Mucosa of rectum (tissue), 2 donors: ENCODE results near the gene SLC47A2.
"Not testable (repeated sequence)": the region's sequence is repeated elsewhere in the genome, so short reads cannot be mapped to it uniquely, and the experiment has no call there.

Experiments
- H3K27ac ChIP-seq, 2 donors: one replicate each; pipeline ENCODE4 v1.7.0; 2013; ENCODE audit warnings: inconsistent platforms in 2 of 2, low read depth in 2 of 2, low read length in 2 of 2
- H3K27me3 ChIP-seq, 2 donors: one replicate each; pipeline ENCODE4 v1.7.0; 2013; ENCODE audit warnings: low read length in 2 of 2; ENCODE audit not compliant: control insufficient read depth in 2 of 2, insufficient read depth in 2 of 2
- H3K36me3 ChIP-seq, 2 donors: one replicate each; pipeline ENCODE4 v1.7.0; 2013; ENCODE audit warnings: low read length in 2 of 2; ENCODE audit not compliant: control insufficient read depth in 2 of 2, insufficient read depth in 2 of 2
- H3K4me1 ChIP-seq, 2 donors: one replicate each; pipeline ENCODE4 v1.7.0; 2013; ENCODE audit warnings: low read length in 2 of 2, mild to moderate bottlenecking in 1 of 2; ENCODE audit not compliant: control insufficient read depth in 2 of 2, insufficient read depth in 2 of 2
- H3K4me3 ChIP-seq, 2 donors: one replicate each; pipeline ENCODE4 v1.7.0; 2013; ENCODE audit warnings: low read length in 2 of 2
- H3K9ac ChIP-seq, 2 donors: one replicate each; pipeline ENCODE4 v1.7.0; 2013; ENCODE audit warnings: low read length in 2 of 2, low read depth in 1 of 2, mild to moderate bottlenecking in 1 of 2
- H3K9me3 ChIP-seq, 2 donors: one replicate each; pipeline ENCODE4 v1.7.0; 2013; ENCODE audit warnings: low read length in 2 of 2; ENCODE audit not compliant: control insufficient read depth in 2 of 2
- donor health status: healthy.
- donor health status: Normal muscosa, but diverticular disease.

The SLC47A2 gene

GRCh38 chr17:19669680-19670079 is 46.7 kb downstream of the SLC47A2 start:
- Histone ChIP-seq H3K36me3 (peaks cover 12 to 23% of the 10 kb centered on the region in 2 donors), H3K4me1 (peaks cover 15% of the 10 kb centered on the region in 2 donors)
- not testable (repeated sequence) for H3K27ac ChIP-seq, H3K4me3 ChIP-seq, H3K27me3 ChIP-seq, H3K9ac ChIP-seq, H3K9me3 ChIP-seq

- H3K27ac ChIP-seq: no peak overlapping the region
- H3K9me3 ChIP-seq: no peaks in the 10 kb centered on the region
- H3K4me1 ChIP-seq: peaks cover 0 to 2% of the 10 kb centered on the region in 2 donors
- no peak overlapping the region for H3K9ac ChIP-seq
- no peak overlapping the region for H3K4me3 ChIP-seq
- peaks cover 37 to 42% of the 10 kb centered on the region in 2 donors for H3K36me3 ChIP-seq
- no peaks in the 10 kb centered on the region for H3K27me3 ChIP-seq
These were observed 51.6 kb downstream of the SLC47A2 start for GRCh38 chr17:19664821-19665181.

- peaks cover 37 to 42% of the 10 kb centered on the region in 2 donors for H3K36me3 ChIP-seq
- peaks cover 0 to 2% of the 10 kb centered on the region in 2 donors for H3K4me1 ChIP-seq
- H3K9ac ChIP-seq: no peak overlapping the region
- H3K27ac ChIP-seq: no peak overlapping the region
- no peaks in the 10 kb centered on the region for H3K27me3 ChIP-seq
- H3K4me3 ChIP-seq: no peak overlapping the region
- no peaks in the 10 kb centered on the region for H3K9me3 ChIP-seq
These were observed 52.1 kb downstream of the SLC47A2 start for GRCh38 chr17:19664136-19664820.

GRCh38 chr17:19663097-19663496 is 53.3 kb downstream of the SLC47A2 start:
- Histone ChIP-seq H3K27me3 (no peaks in the 10 kb centered on the region), H3K4me1 (peaks cover 0 to 2% of the 10 kb centered on the region in 2 donors), H3K36me3 (peaks cover 37 to 39% of the 10 kb centered on the region in 2 donors), H3K9me3 (no peaks in the 10 kb centered on the region), H3K4me3 (no peak overlapping the region), H3K27ac (no peak overlapping the region), H3K9ac (no peak overlapping the region)

GRCh38 chr17:19661121-19661520 is 55.3 kb downstream of the SLC47A2 start:
- H3K27me3 ChIP-seq: no peaks in the 10 kb centered on the region
- H3K9ac ChIP-seq: no peak overlapping the region
- peaks cover 42 to 44% of the 10 kb centered on the region in 2 donors for H3K36me3 ChIP-seq
- H3K4me3 ChIP-seq: no peak overlapping the region
- H3K9me3 ChIP-seq: no peaks in the 10 kb centered on the region
- no peak overlapping the region for H3K27ac ChIP-seq
- peaks cover 0 to 2% of the 10 kb centered on the region in 2 donors for H3K4me1 ChIP-seq

- Histone ChIP-seq H3K9me3 (no peaks in the 10 kb centered on the region), H3K4me1 (peaks cover 0 to 2% of the 10 kb centered on the region in 2 donors), H3K27me3 (no peaks in the 10 kb centered on the region), H3K9ac (no peak overlapping the region), H3K27ac (no peak overlapping the region), H3K36me3 (peaks cover 44 to 45% of the 10 kb centered on the region in 2 donors), H3K4me3 (no peak overlapping the region)
These were observed 56.0 kb downstream of the SLC47A2 start for GRCh38 chr17:19660219-19660870.

GRCh38 chr17:19659366-19660177 is 56.8 kb downstream of the SLC47A2 start:
- H3K27me3 ChIP-seq: no peaks in the 10 kb centered on the region
- peaks cover 0 to 2% of the 10 kb centered on the region in 2 donors for H3K4me1 ChIP-seq
- no peaks in the 10 kb centered on the region for H3K9me3 ChIP-seq
- no peak overlapping the region for H3K9ac ChIP-seq
- H3K27ac ChIP-seq: no peak overlapping the region
- no peak overlapping the region for H3K4me3 ChIP-seq
- peaks cover 45 to 46% of the 10 kb centered on the region in 2 donors for H3K36me3 ChIP-seq

- Histone ChIP-seq H3K4me1 (peaks cover 0 to 4% of the 10 kb centered on the region in 2 donors), H3K27me3 (no peaks in the 10 kb centered on the region), H3K9ac (no peak overlapping the region), H3K27ac (no peak overlapping the region), H3K4me3 (no peak overlapping the region), H3K36me3 (peaks cover 29 to 30% of the 10 kb centered on the region in 2 donors), H3K9me3 (no peaks in the 10 kb centered on the region)
These were observed 59.4 kb downstream of the SLC47A2 start for GRCh38 chr17:19656851-19657581.

- Histone ChIP-seq H3K4me3 (no peak overlapping the region), H3K4me1 (peaks cover 0 to 9% of the 10 kb centered on the region in 2 donors), H3K27me3 (no peaks in the 10 kb centered on the region), H3K27ac (no peak overlapping the region), H3K36me3 (peaks cover 24 to 27% of the 10 kb centered on the region in 2 donors), H3K9ac (no peak overlapping the region), H3K9me3 (no peaks in the 10 kb centered on the region)
These were observed 60.0 kb downstream of the SLC47A2 start for GRCh38 chr17:19656336-19656735.
